Fibroblast of lung (primary cell): ENCODE measurements around the gene STRAP. TPM values are rescaled to one million over a fixed set of nuclear protein-coding genes. Genes with fewer than 3 reads are reported as not detected.

Experiments
- DNase-seq, 2 donors: peaks; one replicate each; pipeline versions ENCODE4 v3.0.0 to v3.0.0-alpha.2; 2010; ENCODE audit warnings: low read depth in 2 of 2
- H2AFZ ChIP-seq: 2 replicates; pipeline ENCODE4 v1.5.1; 2012; ENCODE audit warnings: low read length, control low read depth, inconsistent platforms
- H3K27ac ChIP-seq: 2 replicates; pipeline ENCODE4 v1.5.1; 2011; ENCODE audit warnings: low read length, control low read depth; ENCODE audit not compliant: insufficient read depth
- H3K27me3 ChIP-seq: 2 replicates; pipeline ENCODE4 v1.5.1; 2011; ENCODE audit warnings: mild to moderate bottlenecking, low read length; ENCODE audit not compliant: control insufficient read depth, insufficient read depth
- H3K36me3 ChIP-seq: 2 replicates; pipeline ENCODE4 v1.5.1; 2011; ENCODE audit warnings: low read length; ENCODE audit not compliant: control insufficient read depth, insufficient read depth
- H3K4me1 ChIP-seq: 2 replicates; pipeline ENCODE4 v1.5.1; 2011; ENCODE audit warnings: low read length; ENCODE audit not compliant: control insufficient read depth, insufficient read depth; ENCODE audit errors: extremely low read depth
- H3K4me2 ChIP-seq: 2 replicates; pipeline ENCODE4 v1.5.1; 2011; ENCODE audit warnings: low read length, control low read depth; ENCODE audit not compliant: insufficient read depth; ENCODE audit errors: extremely low read depth
- H3K4me3 ChIP-seq, 4 experiments: fragments of 200-600 bp in 1 of 4; sonication (generic) in 1 of 4; replicated peaks in 1 of 4; 2 replicates each; pipeline ENCODE4 v1.5.1; 2011 to 2016; ENCODE audit warnings: low read length in 4 of 4, low read depth in 3 of 4, mild to moderate bottlenecking in 3 of 4, control low read depth in 2 of 4, inconsistent platforms in 1 of 4, mixed read lengths in 1 of 4; ENCODE audit not compliant: insufficient read depth in 1 of 4; ENCODE audit errors: control extremely low read depth in 1 of 4
- H3K79me2 ChIP-seq: 2 replicates; pipeline ENCODE4 v1.5.1; 2012; ENCODE audit warnings: mild to moderate bottlenecking, low read length, inconsistent platforms; ENCODE audit not compliant: control insufficient read depth, insufficient read depth
- H3K9ac ChIP-seq: 2 replicates; pipeline ENCODE4 v1.5.1; 2011; ENCODE audit warnings: mild to moderate bottlenecking, low read length, control low read depth; ENCODE audit not compliant: insufficient read depth
- H3K9me3 ChIP-seq: 2 replicates; pipeline ENCODE4 v1.5.1; 2012; ENCODE audit warnings: low read depth, low read length; ENCODE audit not compliant: control insufficient read depth, insufficient read depth
- H4K20me1 ChIP-seq: 2 replicates; pipeline ENCODE4 v1.5.1; 2011; ENCODE audit warnings: low read length; ENCODE audit not compliant: control insufficient read depth, insufficient read depth; ENCODE audit errors: extremely low read depth
- CTCF ChIP-seq, 2 donors: IDR thresholded peaks in 1 of 2; conservative IDR thresholded peaks in 1 of 2; 1 replicate in 1 of 2; 2 replicates in 1 of 2; pipeline ENCODE4 v1.5.1; 2011 to 2012; ENCODE audit warnings: low read length in 2 of 2, control low read depth in 1 of 2, inconsistent platforms in 1 of 2, low read depth in 1 of 2, mild to moderate bottlenecking in 1 of 2
- EZH2 ChIP-seq: IDR thresholded peaks from 2 replicates; pipeline ENCODE4 v1.5.1; 2012; ENCODE audit warnings: low read length, control low read depth, mild to moderate bottlenecking; ENCODE audit errors: missing control alignments
- polyA plus RNA-seq, 2 donors: library from polyadenylated mRNA; depleted of rRNA in 1 of 2; stranded (reverse) in 1 of 2; unstranded in 1 of 2; fragments of >200 nt; gene quantifications; 2 replicates each; pipeline ENCODE4 v1.2.1, GENCODE V29; 2011 to 2012; ENCODE audit warnings: missing spikeins in 1 of 2
- total RNA-seq: library from RNA; depleted of rRNA; stranded (reverse); fragments of >200 nt; gene quantifications from 2 replicates; pipeline ENCODE4 v1.2.1, GENCODE V29; 2014

STRAP gene
- total and polyA plus RNA-seq, 2 donors (not counting 1 experiment from before 2014, with no cell fraction given) = 60.1 to 215 TPM

- Histone ChIP-seq H3K27me3 (no peaks in the 10 kb centered on the region), H3K4me2 (peak overlapping the region; percentile 91), H4K20me1 (no peaks in the 10 kb centered on the region), H3K4me3 (peak overlapping the region; percentile 87 to 99 (median 94)), H3K27ac (peak overlapping the region; percentile 99), H3K9ac (peak overlapping the region; percentile 99), H3K79me2 (peaks cover 61% of the 10 kb centered on the region), H3K4me1 (no peaks in the 10 kb centered on the region), H3K36me3 (peaks cover 2% of the 10 kb centered on the region), H2AFZ (no peak overlapping the region), H3K9me3 (no peaks in the 10 kb centered on the region)
- no peak for TF ChIP-seq EZH2
- TF ChIP-seq CTCF (conservative IDR thresholded peaks at IDR 0.05 in 1 of 2, IDR thresholded peaks at IDR 0.05 in 1 of 2; ENCODE audit: low read depth in 1 of 2, low read length in 2 of 2) = no peak
- DNase-seq = peak in 1 of 2 donors; percentile 23
Measured at GRCh38 chr12:15883536-15883935, 1.3 kb downstream of the STRAP start.

GRCh38 chr12:15886372-15887042, 4.3 kb downstream of the STRAP start:
- DNase-seq = peak in 1 of 2 donors; percentile 53
- Histone ChIP-seq H3K27ac (no peak overlapping the region), H2AFZ (no peak overlapping the region), H3K27me3 (no peaks in the 10 kb centered on the region), H3K4me1 (no peaks in the 10 kb centered on the region), H3K79me2 (peaks cover 76% of the 10 kb centered on the region), H3K4me3 (no peak overlapping the region), H4K20me1 (no peaks in the 10 kb centered on the region), H3K9me3 (no peaks in the 10 kb centered on the region), H3K4me2 (no peak overlapping the region), H3K9ac (no peak overlapping the region), H3K36me3 (peaks cover 4% of the 10 kb centered on the region)
- no peak for TF ChIP-seq CTCF (conservative IDR thresholded peaks at IDR 0.05 in 1 of 2, IDR thresholded peaks at IDR 0.05 in 1 of 2; ENCODE audit: low read depth in 1 of 2, low read length in 2 of 2)
- no peak for TF ChIP-seq EZH2

- Histone ChIP-seq H3K4me3 (no peak overlapping the region), H3K79me2 (peaks cover 75% of the 10 kb centered on the region), H3K36me3 (peaks cover 4% of the 10 kb centered on the region), H3K9ac (no peak overlapping the region), H3K27ac (no peak overlapping the region), H3K9me3 (no peaks in the 10 kb centered on the region), H4K20me1 (no peaks in the 10 kb centered on the region), H3K27me3 (no peaks in the 10 kb centered on the region), H3K4me1 (no peaks in the 10 kb centered on the region), H2AFZ (no peak overlapping the region), H3K4me2 (no peak overlapping the region)
- no peak for DNase-seq
- TF ChIP-seq EZH2 = no peak
- no peak for TF ChIP-seq CTCF (conservative IDR thresholded peaks at IDR 0.05 in 1 of 2, IDR thresholded peaks at IDR 0.05 in 1 of 2; ENCODE audit: low read depth in 1 of 2, low read length in 2 of 2)
Measured at GRCh38 chr12:15887043-15887817, 5.0 kb downstream of the STRAP start.
